WTC11 (cell line): Measurements from ENCODE around the gene CSNK1A1. TPM values are rescaled to one million over a fixed set of nuclear protein-coding genes. Genes with fewer than 3 reads are reported as not detected.
"Not testable (repeated sequence)": the region's sequence is repeated elsewhere in the genome, so short reads cannot be mapped to it uniquely, and the experiment has no call there.

Experiments used
- ATAC-seq: fragments of 200-7000 bp; cut with Tn5 transposase; 2 replicates; pipeline ENCODE4 v1.10.0; 2021; ENCODE audit warnings: mild to moderate bottlenecking, moderate library complexity
- CTCF ChIA-PET: fragments of 300-600 bp; sonication (Branson Sonifier 250); formaldehyde crosslinking; loops from one replicate; lab custom pipeline; 2021; ENCODE audit warnings: antibody characterized with exemption; lab: Charles Lee
- POLR2A ChIA-PET: fragments of 350-600 bp; sonication (Branson Sonifier 250); formaldehyde crosslinking; loops from one replicate; lab custom pipeline; 2021; ENCODE audit warnings: antibody characterized with exemption; lab: Charles Lee
- DNase-seq: peaks from one replicate; pipeline ENCODE4 v3.0.0; 2021; ENCODE audit warnings: low spot score
- H3K27ac Mint-ChIP-seq: 2 replicates; pipeline ENCODE4 v1.8.0; 2021; ENCODE audit warnings: mixed read lengths
- H3K27me3 Mint-ChIP-seq: 2 replicates; pipeline ENCODE4 v1.8.0; 2021; ENCODE audit warnings: low read depth, mild to moderate bottlenecking, moderate library complexity, mixed read lengths
- H3K36me3 Mint-ChIP-seq: 2 replicates; pipeline ENCODE4 v1.8.0; 2021; ENCODE audit warnings: mixed read lengths
- H3K4me1 Mint-ChIP-seq: 2 replicates; pipeline ENCODE4 v1.8.0; 2022; ENCODE audit warnings: mixed read lengths
- H3K4me3 Mint-ChIP-seq: 2 replicates; pipeline ENCODE4 v1.8.0; 2021; ENCODE audit warnings: mild to moderate bottlenecking, moderate library complexity, mixed read lengths
- H3K9me3 Mint-ChIP-seq: 2 replicates; pipeline ENCODE4 v1.8.0; 2021; ENCODE audit warnings: mixed read lengths
- CREM ChIP-seq: sonication (generic); formaldehyde crosslinking; IDR thresholded peaks from 2 replicates; pipeline ENCODE4 v1.8.1; 2022; ENCODE audit warnings: mild to moderate bottlenecking, missing genetic modification reagents, moderate library complexity
- ELF4 ChIP-seq: sonication (generic); formaldehyde crosslinking; IDR thresholded peaks from 2 replicates; pipeline ENCODE4 v1.8.1; 2022; ENCODE audit warnings: low read depth, mild to moderate bottlenecking, moderate library complexity, missing genetic modification reagents
- EMX1 ChIP-seq: fragments of 250-450 bp; sonication (Bioruptor Pico); IDR thresholded peaks from 2 replicates; pipeline ENCODE4 v1.8.0; 2021; ENCODE audit warnings: mild to moderate bottlenecking
- ESRRA ChIP-seq: sonication (generic); formaldehyde crosslinking; IDR thresholded peaks from 2 replicates; pipeline ENCODE4 v1.8.1; 2022; ENCODE audit warnings: mild to moderate bottlenecking, missing genetic modification reagents, borderline replicate concordance
- ETV6 ChIP-seq: sonication (generic); formaldehyde crosslinking; IDR thresholded peaks from 2 replicates; pipeline ENCODE4 v1.8.1; 2022; ENCODE audit warnings: mild to moderate bottlenecking, missing genetic modification reagents
- FOXJ3 ChIP-seq: sonication (generic); formaldehyde crosslinking; IDR thresholded peaks from 2 replicates; pipeline ENCODE4 v1.9.0; 2021; ENCODE audit warnings: missing genetic modification reagents, mild to moderate bottlenecking, borderline replicate concordance
- GABPB1 ChIP-seq: sonication (generic); formaldehyde crosslinking; IDR thresholded peaks from 2 replicates; pipeline ENCODE4 v1.8.1; 2023; ENCODE audit warnings: mild to moderate bottlenecking, missing genetic modification reagents
- GTF2I ChIP-seq: fragments of 250-450 bp; sonication (Bioruptor Pico); conservative IDR thresholded peaks from 2 replicates; pipeline ENCODE4 v1.4.0; 2021; ENCODE audit warnings: mild to moderate bottlenecking
- HMGA2 ChIP-seq: fragments of 250-450 bp; sonication (Bioruptor Pico); IDR thresholded peaks from 2 replicates; pipeline ENCODE4 v1.4.0; 2021; ENCODE audit warnings: mild to moderate bottlenecking, moderate library complexity
- IRF2 ChIP-seq: sonication (generic); formaldehyde crosslinking; IDR thresholded peaks from 2 replicates; pipeline ENCODE4 v1.8.0; 2022; ENCODE audit warnings: low read depth, missing genetic modification reagents, borderline replicate concordance
- JAZF1 ChIP-seq: fragments of 250-450 bp; sonication (Bioruptor Pico); IDR thresholded peaks from 2 replicates; pipeline ENCODE4 v1.9.0; 2021; ENCODE audit warnings: moderate library complexity, mild to moderate bottlenecking, inconsistent platforms
- KAT7 ChIP-seq: sonication (generic); formaldehyde crosslinking; IDR thresholded peaks from 2 replicates; pipeline ENCODE4 v1.8.1; 2023; ENCODE audit warnings: missing genetic modification reagents, mild to moderate bottlenecking, borderline replicate concordance
- NFYB ChIP-seq: sonication (generic); formaldehyde crosslinking; conservative IDR thresholded peaks from 2 replicates; pipeline ENCODE4 v1.8.0; 2022; ENCODE audit warnings: low read depth, missing genetic modification reagents
- NR1H2 ChIP-seq: sonication (generic); formaldehyde crosslinking; IDR thresholded peaks from 2 replicates; pipeline ENCODE4 v1.9.0; 2021; ENCODE audit warnings: mild to moderate bottlenecking, moderate library complexity, missing genetic modification reagents
- RELA ChIP-seq: sonication (generic); formaldehyde crosslinking; IDR thresholded peaks from 2 replicates; pipeline ENCODE4 v1.8.1; 2022; ENCODE audit warnings: missing genetic modification reagents, mild to moderate bottlenecking, borderline replicate concordance
- SMAD3 ChIP-seq: sonication (generic); formaldehyde crosslinking; IDR thresholded peaks from 2 replicates; pipeline ENCODE4 v1.8.0; 2022; ENCODE audit warnings: missing genetic modification reagents, mild to moderate bottlenecking, borderline replicate concordance
- SP1 ChIP-seq: sonication (generic); formaldehyde crosslinking; conservative IDR thresholded peaks from 2 replicates; pipeline ENCODE4 v1.8.1; 2022; ENCODE audit warnings: missing genetic modification reagents
- TP53 ChIP-seq: sonication (generic); formaldehyde crosslinking; IDR thresholded peaks from 2 replicates; pipeline ENCODE4 v1.8.1; 2023; ENCODE audit warnings: mild to moderate bottlenecking, missing genetic modification reagents
- ZNF671 ChIP-seq: fragments of 250-450 bp; sonication (Bioruptor Pico); IDR thresholded peaks from 2 replicates; pipeline ENCODE4 v1.8.0; 2021; ENCODE audit warnings: mild to moderate bottlenecking
- total RNA-seq: library from RNA; stranded (reverse); gene quantifications from 3 replicates; pipeline ENCODE4 v1.2.3, GENCODE V29; 2021
- TF ChIP-seq, protein P1 (sequence below): sonication (generic); formaldehyde crosslinking; IDR thresholded peaks from 2 replicates; pipeline ENCODE4 v1.8.1; 2023; ENCODE audit warnings: mild to moderate bottlenecking, missing genetic modification reagents, borderline replicate concordance
- TF ChIP-seq, protein P2 (sequence below): sonication (generic); formaldehyde crosslinking; IDR thresholded peaks from 2 replicates; pipeline ENCODE4 v1.8.0; 2022; ENCODE audit warnings: mild to moderate bottlenecking, missing genetic modification reagents
- TF ChIP-seq, protein P3 (sequence below): sonication (generic); formaldehyde crosslinking; IDR thresholded peaks from 2 replicates; pipeline ENCODE4 v1.8.0; 2022; ENCODE audit warnings: mild to moderate bottlenecking, missing genetic modification reagents
- TF ChIP-seq, protein P4 (sequence below): sonication (generic); formaldehyde crosslinking; IDR thresholded peaks from 2 replicates; pipeline ENCODE4 v1.8.0; 2023; ENCODE audit warnings: missing genetic modification reagents
- TF ChIP-seq, protein P5 (sequence below): fragments of 250-450 bp; sonication (Bioruptor Pico); IDR thresholded peaks from 2 replicates; pipeline ENCODE4 v1.9.0; 2021; ENCODE audit warnings: moderate library complexity, mild to moderate bottlenecking, inconsistent platforms, borderline replicate concordance

Gene CSNK1A1
- total RNA-seq, 1 experiment from 2014 or later: 276 TPM

DNA sequence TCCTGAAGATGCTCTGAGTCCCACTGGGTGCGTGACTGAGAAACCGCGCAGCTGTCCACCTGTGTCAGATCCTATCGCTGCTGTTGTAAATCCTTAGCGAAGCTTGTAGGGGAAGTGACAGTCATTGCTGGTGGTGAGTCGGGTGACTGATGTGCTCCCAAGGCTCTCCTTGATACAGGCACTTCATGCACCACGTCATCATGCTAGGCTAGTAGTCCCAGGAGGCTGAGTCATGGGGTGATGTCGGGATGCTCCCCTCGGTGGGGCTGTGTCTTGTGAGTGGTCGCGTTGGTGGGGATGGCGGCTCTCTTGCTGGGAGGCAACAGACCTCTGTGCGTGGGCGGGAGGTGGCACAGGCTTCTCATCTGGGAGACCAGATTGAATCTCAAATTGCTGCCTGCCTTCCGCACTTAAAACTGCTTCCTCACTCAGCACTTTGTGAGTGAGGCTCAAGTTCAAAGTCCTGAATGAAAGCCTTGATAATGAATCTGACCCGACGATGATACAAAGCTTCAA lies 84.7 kb downstream of the CSNK1A1 start (continued):
- TF ChIP-seq RELA (CRISPR knock-in tag) (no peak), TP53 (CRISPR knock-in tag) (no peak), ETV6 (no peak), NFYB (CRISPR knock-in tag) (no peak), IRF2 (CRISPR knock-in tag) (no peak), GABPB1 (no peak), ESRRA (CRISPR knock-in tag) (no peak), GTF2I (no peak), CREM (no peak)
- TF ChIP-seq, protein P1, sequence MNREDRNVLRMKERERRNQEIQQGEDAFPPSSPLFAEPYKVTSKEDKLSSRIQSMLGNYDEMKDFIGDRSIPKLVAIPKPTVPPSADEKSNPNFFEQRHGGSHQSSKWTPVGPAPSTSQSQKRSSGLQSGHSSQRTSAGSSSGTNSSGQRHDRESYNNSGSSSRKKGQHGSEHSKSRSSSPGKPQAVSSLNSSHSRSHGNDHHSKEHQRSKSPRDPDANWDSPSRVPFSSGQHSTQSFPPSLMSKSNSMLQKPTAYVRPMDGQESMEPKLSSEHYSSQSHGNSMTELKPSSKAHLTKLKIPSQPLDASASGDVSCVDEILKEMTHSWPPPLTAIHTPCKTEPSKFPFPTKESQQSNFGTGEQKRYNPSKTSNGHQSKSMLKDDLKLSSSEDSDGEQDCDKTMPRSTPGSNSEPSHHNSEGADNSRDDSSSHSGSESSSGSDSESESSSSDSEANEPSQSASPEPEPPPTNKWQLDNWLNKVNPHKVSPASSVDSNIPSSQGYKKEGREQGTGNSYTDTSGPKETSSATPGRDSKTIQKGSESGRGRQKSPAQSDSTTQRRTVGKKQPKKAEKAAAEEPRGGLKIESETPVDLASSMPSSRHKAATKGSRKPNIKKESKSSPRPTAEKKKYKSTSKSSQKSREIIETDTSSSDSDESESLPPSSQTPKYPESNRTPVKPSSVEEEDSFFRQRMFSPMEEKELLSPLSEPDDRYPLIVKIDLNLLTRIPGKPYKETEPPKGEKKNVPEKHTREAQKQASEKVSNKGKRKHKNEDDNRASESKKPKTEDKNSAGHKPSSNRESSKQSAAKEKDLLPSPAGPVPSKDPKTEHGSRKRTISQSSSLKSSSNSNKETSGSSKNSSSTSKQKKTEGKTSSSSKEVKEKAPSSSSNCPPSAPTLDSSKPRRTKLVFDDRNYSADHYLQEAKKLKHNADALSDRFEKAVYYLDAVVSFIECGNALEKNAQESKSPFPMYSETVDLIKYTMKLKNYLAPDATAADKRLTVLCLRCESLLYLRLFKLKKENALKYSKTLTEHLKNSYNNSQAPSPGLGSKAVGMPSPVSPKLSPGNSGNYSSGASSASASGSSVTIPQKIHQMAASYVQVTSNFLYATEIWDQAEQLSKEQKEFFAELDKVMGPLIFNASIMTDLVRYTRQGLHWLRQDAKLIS (CRISPR knock-in tag): no peak

DNA sequence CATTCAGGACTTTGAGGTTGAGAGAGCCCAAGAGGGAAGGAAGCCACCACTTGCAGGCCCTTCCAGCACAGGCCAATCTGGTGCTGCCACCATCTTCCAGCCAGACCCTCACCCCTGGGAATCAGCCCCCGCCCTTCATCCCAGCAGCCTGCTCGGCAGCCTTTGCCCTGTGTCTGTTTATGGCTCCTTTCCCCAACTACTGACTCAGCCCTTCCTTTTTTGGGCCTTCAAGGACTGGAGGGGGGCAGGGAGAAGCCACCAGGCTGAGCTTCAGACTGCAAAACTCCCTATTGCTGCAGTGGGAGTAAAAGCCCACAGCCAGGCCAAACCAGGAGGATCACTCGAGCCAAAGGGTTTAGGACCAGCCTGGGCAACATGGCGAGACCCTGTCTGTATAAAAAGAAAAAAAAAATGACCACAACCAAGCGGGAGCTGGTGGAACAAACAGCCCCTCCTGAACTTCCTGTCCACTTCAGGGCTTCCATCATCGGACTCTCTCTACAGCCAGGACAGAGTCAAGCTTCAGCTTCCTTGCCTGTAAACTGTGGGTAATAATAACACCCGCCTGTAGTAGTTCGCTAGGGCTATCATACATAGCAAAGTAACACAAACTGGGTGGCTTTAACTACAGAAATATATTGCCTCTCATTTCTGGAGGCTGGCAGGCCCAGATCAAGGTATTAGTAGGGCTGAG lies 86.3 kb downstream of the CSNK1A1 start:
- no peaks in the 10 kb centered on the region for H3K27me3 Mint-ChIP-seq
- no peaks in the 10 kb centered on the region for H3K4me1 Mint-ChIP-seq
- ChIA-PET CTCF (interaction anchor here (0.8 to 0.9 kb wide), 2 partner anchors 31 to 91 kb away, joined by 3 to 4 read pairs; no protein-coding TSS in a partner anchor), POLR2A (no interaction called here)
- no peak for DNase-seq
- H3K9me3 Mint-ChIP-seq: no peaks in the 10 kb centered on the region
- no peak for ATAC-seq
- H3K4me3 Mint-ChIP-seq: no peak overlapping the region
- H3K36me3 Mint-ChIP-seq: no peaks in the 10 kb centered on the region
- TF ChIP-seq, protein P2, sequence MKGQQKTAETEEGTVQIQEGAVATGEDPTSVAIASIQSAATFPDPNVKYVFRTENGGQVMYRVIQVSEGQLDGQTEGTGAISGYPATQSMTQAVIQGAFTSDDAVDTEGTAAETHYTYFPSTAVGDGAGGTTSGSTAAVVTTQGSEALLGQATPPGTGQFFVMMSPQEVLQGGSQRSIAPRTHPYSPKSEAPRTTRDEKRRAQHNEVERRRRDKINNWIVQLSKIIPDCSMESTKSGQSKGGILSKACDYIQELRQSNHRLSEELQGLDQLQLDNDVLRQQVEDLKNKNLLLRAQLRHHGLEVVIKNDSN (CRISPR knock-in tag): no peak
- TF ChIP-seq, protein P3, sequence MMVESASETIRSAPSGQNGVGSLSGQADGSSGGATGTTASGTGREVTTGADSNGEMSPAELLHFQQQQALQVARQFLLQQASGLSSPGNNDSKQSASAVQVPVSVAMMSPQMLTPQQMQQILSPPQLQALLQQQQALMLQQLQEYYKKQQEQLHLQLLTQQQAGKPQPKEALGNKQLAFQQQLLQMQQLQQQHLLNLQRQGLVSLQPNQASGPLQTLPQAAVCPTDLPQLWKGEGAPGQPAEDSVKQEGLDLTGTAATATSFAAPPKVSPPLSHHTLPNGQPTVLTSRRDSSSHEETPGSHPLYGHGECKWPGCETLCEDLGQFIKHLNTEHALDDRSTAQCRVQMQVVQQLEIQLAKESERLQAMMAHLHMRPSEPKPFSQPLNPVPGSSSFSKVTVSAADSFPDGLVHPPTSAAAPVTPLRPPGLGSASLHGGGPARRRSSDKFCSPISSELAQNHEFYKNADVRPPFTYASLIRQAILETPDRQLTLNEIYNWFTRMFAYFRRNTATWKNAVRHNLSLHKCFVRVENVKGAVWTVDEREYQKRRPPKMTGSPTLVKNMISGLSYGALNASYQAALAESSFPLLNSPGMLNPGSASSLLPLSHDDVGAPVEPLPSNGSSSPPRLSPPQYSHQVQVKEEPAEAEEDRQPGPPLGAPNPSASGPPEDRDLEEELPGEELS: no peak
- TF ChIP-seq NR1H2 (CRISPR knock-in tag) (no peak), ZNF671 (CRISPR knock-in tag) (no peak), EMX1 (no peak), KAT7 (CRISPR knock-in tag) (no peak), GABPB1 (no peak), FOXJ3 (CRISPR knock-in tag) (no peak), SMAD3 (CRISPR knock-in tag) (no peak), HMGA2 (no peak), ELF4 (CRISPR knock-in tag) (no peak), JAZF1 (CRISPR knock-in tag) (no peak), SP1 (CRISPR knock-in tag) (no peak)
- TF ChIP-seq, protein P4, sequence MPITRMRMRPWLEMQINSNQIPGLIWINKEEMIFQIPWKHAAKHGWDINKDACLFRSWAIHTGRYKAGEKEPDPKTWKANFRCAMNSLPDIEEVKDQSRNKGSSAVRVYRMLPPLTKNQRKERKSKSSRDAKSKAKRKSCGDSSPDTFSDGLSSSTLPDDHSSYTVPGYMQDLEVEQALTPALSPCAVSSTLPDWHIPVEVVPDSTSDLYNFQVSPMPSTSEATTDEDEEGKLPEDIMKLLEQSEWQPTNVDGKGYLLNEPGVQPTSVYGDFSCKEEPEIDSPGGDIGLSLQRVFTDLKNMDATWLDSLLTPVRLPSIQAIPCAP (CRISPR knock-in tag): no peak
- TF ChIP-seq, protein P5, sequence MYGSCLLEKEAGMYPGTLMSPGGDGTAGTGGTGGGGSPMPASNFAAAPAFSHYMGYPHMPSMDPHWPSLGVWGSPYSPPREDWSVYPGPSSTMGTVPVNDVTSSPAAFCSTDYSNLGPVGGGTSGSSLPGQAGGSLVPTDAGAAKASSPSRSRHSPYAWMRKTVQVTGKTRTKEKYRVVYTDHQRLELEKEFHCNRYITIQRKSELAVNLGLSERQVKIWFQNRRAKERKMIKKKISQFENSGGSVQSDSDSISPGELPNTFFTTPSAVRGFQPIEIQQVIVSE (CRISPR knock-in tag): no peak
- H3K27ac Mint-ChIP-seq: no peak overlapping the region

DNA sequence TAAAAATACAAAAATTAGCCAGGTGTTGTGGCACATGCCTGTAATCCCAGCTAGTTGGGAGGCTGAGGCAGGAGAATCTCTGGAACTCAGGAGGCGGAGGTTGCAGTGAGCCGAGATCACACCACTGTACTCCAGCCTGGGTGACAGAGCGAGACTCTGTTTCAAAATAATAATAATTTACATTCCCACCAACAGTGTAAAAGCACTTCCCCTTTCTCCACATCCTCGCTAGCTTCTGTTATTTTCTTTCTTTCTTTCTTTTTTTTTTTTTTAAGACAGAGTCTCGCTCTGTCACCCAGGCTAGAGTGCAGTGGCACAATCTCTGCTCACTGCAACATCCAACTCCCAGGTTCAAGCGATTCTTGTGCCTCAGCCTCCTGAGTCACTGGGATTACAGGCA lies 89.3 kb downstream of the CSNK1A1 start:
- H3K4me3 Mint-ChIP-seq, ATAC-seq, H3K4me1 Mint-ChIP-seq, DNase-seq, POLR2A ChIA-PET, H3K36me3 Mint-ChIP-seq, H3K27ac Mint-ChIP-seq, H3K27me3 Mint-ChIP-seq, H3K9me3 Mint-ChIP-seq: not testable (repeated sequence)
- CTCF ChIA-PET: interaction anchor here (0.6 kb wide), 1 partner anchor 15 kb away, joined by 5 read pairs; no protein-coding TSS in a partner anchor
